ENCODE data around the gene ZNF143.

DNA sequence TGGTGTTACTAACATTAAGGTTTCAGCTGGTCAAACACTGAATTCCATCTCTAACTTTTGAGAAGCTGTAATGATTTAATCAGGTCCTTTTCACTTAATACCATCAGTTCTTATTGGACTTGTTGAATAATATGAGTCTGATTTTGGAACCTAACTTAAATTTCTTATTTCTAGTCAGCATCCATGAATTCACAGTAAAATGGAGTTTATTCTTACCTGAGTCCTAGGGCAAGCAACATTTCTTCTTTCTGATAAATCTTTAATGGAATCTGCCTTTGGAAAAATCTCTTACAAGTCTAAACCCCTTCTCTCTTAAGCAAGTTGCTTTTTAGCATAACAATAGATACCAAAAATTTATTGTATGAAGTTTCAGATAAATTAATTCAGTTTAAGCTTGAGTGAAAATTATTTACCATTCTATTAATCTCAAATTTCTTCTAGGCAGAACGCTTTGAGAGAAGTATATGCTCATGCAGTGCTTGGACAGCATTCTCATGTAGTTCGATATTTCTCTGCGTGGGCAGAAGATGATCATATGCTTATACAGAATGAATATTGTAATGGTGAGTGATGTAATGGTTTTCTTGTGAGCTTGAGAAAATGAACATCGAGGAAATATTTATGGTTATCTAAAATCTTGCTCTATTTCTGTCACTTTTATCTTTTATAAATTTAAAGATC lies 116.0 kb downstream of the ZNF143 start:
- no peak for TF ChIP-seq POLR2A (IDR thresholded peaks at IDR 0.05)
- no peak for TF ChIP-seq CTCF (IDR thresholded peaks at IDR 0.05)

Measured in right lobe of liver (tissue), 4 donors.